ENCODE measurements around the gene EYA4.

The EYA4 gene

GRCh38 chr6:133227344-133227743 lies 13.8 kb upstream of the EYA4 start:
- FAIRE-seq (no peak), DNase-seq (ENCODE audit: insufficient read length, low spot score) (no peak)
- TF ChIP-seq POLR2A (IDR thresholded peaks at IDR 0.05; ENCODE audit: low read depth, low read length) = no peak

- no peak for FAIRE-seq
- no peak for TF ChIP-seq POLR2A (IDR thresholded peaks at IDR 0.05; ENCODE audit: low read depth, low read length)
- no peak for DNase-seq (ENCODE audit: insufficient read length, low spot score)
Observed at GRCh38 chr6:133230052-133230451, 11.1 kb upstream of the EYA4 start.

- TF ChIP-seq POLR2A (IDR thresholded peaks at IDR 0.05; ENCODE audit: low read depth, low read length) = no peak
- FAIRE-seq (no peak), DNase-seq (ENCODE audit: insufficient read length, low spot score) (no peak)
Observed at GRCh38 chr6:133235221-133235620, 5.9 kb upstream of the EYA4 start.

- TF ChIP-seq POLR2A (IDR thresholded peaks at IDR 0.05; ENCODE audit: low read depth, low read length) = no peak
- FAIRE-seq = no peak
- DNase-seq (ENCODE audit: insufficient read length, low spot score) = no peak
Observed at GRCh38 chr6:133236932-133237331, 4.2 kb upstream of the EYA4 start.

- no peak for TF ChIP-seq POLR2A (IDR thresholded peaks at IDR 0.05; ENCODE audit: low read depth, low read length)
- no peak for DNase-seq (ENCODE audit: insufficient read length, low spot score)
- no peak for FAIRE-seq
Observed at GRCh38 chr6:133240511-133241085, 559 bp upstream of the EYA4 start.

- no peak for TF ChIP-seq POLR2A (IDR thresholded peaks at IDR 0.05; ENCODE audit: low read depth, low read length)
- FAIRE-seq = no peak
- no peak for DNase-seq (ENCODE audit: insufficient read length, low spot score)
Observed at GRCh38 chr6:133241901-133242636, 912 bp downstream of the EYA4 start.

- DNase-seq (ENCODE audit: insufficient read length, low spot score) = no peak
- FAIRE-seq = no peak
- TF ChIP-seq POLR2A (IDR thresholded peaks at IDR 0.05; ENCODE audit: low read depth, low read length) = no peak
Observed at GRCh38 chr6:133242637-133243585, 1.8 kb downstream of the EYA4 start.

GRCh38 chr6:133243723-133244305 lies 2.7 kb downstream of the EYA4 start:
- no peak for TF ChIP-seq POLR2A (IDR thresholded peaks at IDR 0.05; ENCODE audit: low read depth, low read length)
- DNase-seq (ENCODE audit: insufficient read length, low spot score) (no peak), FAIRE-seq (no peak)

- TF ChIP-seq POLR2A (IDR thresholded peaks at IDR 0.05; ENCODE audit: low read depth, low read length) = no peak
- no peak for FAIRE-seq
- DNase-seq (ENCODE audit: insufficient read length, low spot score) = no peak
Observed at GRCh38 chr6:133244519-133244918, 3.4 kb downstream of the EYA4 start.

GRCh38 chr6:133245007-133245406 lies 3.9 kb downstream of the EYA4 start:
- no peak for FAIRE-seq
- TF ChIP-seq POLR2A (IDR thresholded peaks at IDR 0.05; ENCODE audit: low read depth, low read length) = no peak
- no peak for DNase-seq (ENCODE audit: insufficient read length, low spot score)

- no peak for TF ChIP-seq POLR2A (IDR thresholded peaks at IDR 0.05; ENCODE audit: low read depth, low read length)
- no peak for FAIRE-seq
- DNase-seq (ENCODE audit: insufficient read length, low spot score) = no peak
Observed at GRCh38 chr6:133245422-133245903, 4.3 kb downstream of the EYA4 start.

- TF ChIP-seq POLR2A (IDR thresholded peaks at IDR 0.05; ENCODE audit: low read depth, low read length) = no peak
Observed at GRCh38 chr6:133247581-133247980, 6.4 kb downstream of the EYA4 start.

GRCh38 chr6:133248241-133249001 lies 7.3 kb downstream of the EYA4 start:
- FAIRE-seq = no peak
- no peak for TF ChIP-seq POLR2A (IDR thresholded peaks at IDR 0.05; ENCODE audit: low read depth, low read length)
- DNase-seq (ENCODE audit: insufficient read length, low spot score) = no peak

More at GRCh38 chr6:133247581-133247980, 6.4 kb downstream of the EYA4 start:
- no peak for FAIRE-seq
- no peak for DNase-seq (ENCODE audit: insufficient read length, low spot score)
